ENCODE results near the gene RASL11A. TPM values are rescaled to one million over a fixed set of nuclear protein-coding genes. Genes with fewer than 3 reads are reported as not detected.
"Not testable (repeated sequence)": the region's sequence is repeated elsewhere in the genome, so short reads cannot be mapped to it uniquely, and the experiment has no call there.

Gene RASL11A
- total RNA-seq, 6 experiments from 2014 or later: 3.3 to 9.6 (median 7.3) TPM

DNA sequence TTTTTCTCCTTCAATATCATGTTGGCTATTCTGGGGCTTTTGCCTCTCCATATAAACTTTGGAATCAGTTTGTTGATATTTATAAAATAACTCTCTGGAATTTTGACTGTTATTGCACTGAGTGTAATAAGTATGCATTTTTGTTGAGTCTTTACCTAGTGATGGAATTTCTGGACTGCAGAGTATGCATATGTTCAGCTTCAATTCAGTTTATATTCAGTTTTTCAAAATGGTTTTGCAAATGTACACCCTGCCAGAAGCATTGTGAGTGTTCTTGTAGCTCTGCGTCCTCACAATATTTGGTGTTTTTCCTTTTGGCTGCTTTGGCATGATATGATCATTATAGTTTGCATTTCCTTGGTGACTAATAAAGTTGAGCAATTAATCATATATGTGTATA is 43.1 kb downstream of the RASL11A start:
- H3K27ac Mint-ChIP-seq: no peak overlapping the region

GRCh38 chr13:27319404-27319803 is 48.8 kb downstream of the RASL11A start:
- H3K27me3 Mint-ChIP-seq (ENCODE audit: insufficient read depth): peaks cover 22% of the 10 kb centered on the region
- H3K4me1 Mint-ChIP-seq (ENCODE audit: low read depth): no peaks in the 10 kb centered on the region
- no peaks in the 10 kb centered on the region for H3K36me3 Mint-ChIP-seq (ENCODE audit: low read depth)
- TF ChIP-seq CTCF (IDR thresholded peaks at IDR 0.05): no peak
- no peak for DNase-seq
- H3K4me3 Mint-ChIP-seq: no peak overlapping the region
- no peaks in the 10 kb centered on the region for H3K9me3 Mint-ChIP-seq
- H3K27ac Mint-ChIP-seq: no peak overlapping the region

More for the DNA sequence above, 43.1 kb downstream of the RASL11A start:
- no peak overlapping the region for H3K4me3 Mint-ChIP-seq
- DNase-seq: no peak
- no peaks in the 10 kb centered on the region for H3K9me3 Mint-ChIP-seq
- peaks cover 15% of the 10 kb centered on the region for H3K27me3 Mint-ChIP-seq (ENCODE audit: insufficient read depth)
- peaks cover 22% of the 10 kb centered on the region for H3K4me1 Mint-ChIP-seq (ENCODE audit: low read depth)
- no peak for TF ChIP-seq CTCF (IDR thresholded peaks at IDR 0.05)
- H3K36me3 Mint-ChIP-seq (ENCODE audit: low read depth): no peaks in the 10 kb centered on the region

DNA sequence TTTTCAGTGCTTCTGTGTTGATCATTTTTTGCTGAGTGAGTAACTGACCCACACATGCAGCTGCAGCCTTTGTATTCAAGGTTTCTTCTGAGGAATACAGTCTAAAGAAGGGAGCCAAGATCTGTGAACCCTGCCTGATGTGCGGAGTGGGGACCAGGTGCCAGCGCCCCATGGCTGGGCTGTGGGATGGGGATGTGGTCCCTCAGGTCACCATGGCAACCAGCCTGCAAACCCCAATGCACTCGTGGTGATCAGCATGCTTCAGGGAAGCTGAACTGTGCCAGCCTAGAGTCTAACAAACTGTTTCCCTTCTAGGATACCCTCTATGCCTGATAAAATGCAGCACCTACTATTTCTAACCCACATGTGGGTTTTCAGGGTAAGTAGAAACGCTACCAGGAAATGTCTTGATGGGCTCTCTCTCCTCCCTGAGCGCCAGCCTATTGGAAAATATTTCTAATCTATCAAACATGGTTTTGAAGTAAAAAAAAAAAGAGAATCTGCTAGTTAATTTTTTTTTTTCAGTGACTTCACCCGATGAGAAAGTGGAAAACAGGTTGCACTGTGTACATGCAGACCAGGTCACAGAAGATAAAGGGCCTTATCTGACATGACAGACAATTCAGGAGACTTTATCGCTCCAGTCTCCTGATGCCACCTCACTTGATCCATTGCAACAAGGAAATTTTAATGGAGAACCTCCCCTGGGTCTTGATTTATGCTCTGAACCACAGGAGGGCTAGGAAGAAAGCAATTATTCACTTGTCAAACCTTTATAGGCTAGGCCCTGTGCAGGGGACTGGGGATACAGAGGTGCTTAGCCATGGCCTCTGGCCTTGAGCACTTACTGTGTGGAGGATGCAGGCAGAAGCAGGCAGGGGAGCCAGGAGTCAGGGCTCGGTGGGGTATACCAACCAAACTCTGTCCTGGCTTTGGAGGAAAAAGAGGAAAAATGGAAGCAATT is 51.1 kb downstream of the RASL11A start:
- DNase-seq: no peak
- no peaks in the 10 kb centered on the region for H3K9me3 Mint-ChIP-seq
- H3K27ac Mint-ChIP-seq: no peak overlapping the region
- H3K27me3 Mint-ChIP-seq (ENCODE audit: insufficient read depth): peaks cover 19% of the 10 kb centered on the region
- no peaks in the 10 kb centered on the region for H3K4me1 Mint-ChIP-seq (ENCODE audit: low read depth)
- no peak for TF ChIP-seq CTCF (IDR thresholded peaks at IDR 0.05)
- H3K36me3 Mint-ChIP-seq (ENCODE audit: low read depth): no peaks in the 10 kb centered on the region
- H3K4me3 Mint-ChIP-seq: no peak overlapping the region

DNA sequence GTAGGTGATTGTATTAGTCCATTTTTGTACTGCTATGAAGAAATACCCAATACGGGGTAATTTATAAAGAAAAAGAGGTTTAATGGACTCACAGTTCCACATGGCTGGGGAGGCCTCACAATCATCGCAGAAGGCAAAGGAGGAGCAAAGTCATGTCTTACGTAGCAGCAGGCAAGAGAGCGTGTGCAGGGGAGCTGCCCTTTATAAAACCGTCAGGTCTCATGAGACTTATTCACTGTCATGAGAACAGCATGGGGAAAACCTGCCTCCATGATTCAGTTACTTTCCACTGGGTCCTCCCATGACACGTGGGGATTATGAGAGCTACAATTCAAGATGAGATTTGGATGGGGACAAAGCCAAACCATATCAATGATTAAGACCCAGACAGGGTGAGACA is 51.8 kb downstream of the RASL11A start:
- H3K36me3 Mint-ChIP-seq (ENCODE audit: low read depth); DNase-seq; H3K4me3 Mint-ChIP-seq; H3K27ac Mint-ChIP-seq; H3K9me3 Mint-ChIP-seq; H3K4me1 Mint-ChIP-seq (ENCODE audit: low read depth): not testable (repeated sequence)
- peaks cover 25% of the 10 kb centered on the region for H3K27me3 Mint-ChIP-seq (ENCODE audit: insufficient read depth)

Other genes with a start within 250 kb of the RASL11A start
- gene USP12, start 99.0 kb upstream of the RASL11A start, total RNA-seq (2021; fragmentation: NEBNext Ultra II Directional; extraction: Animal tissue kit (Norgen Biotek cat#: 25700)): 10 to 100 TPM; 20.0 to 25.2 (median 22.7) TPM
- 1,000 to 10,000 TPM in 1 of 6 experiments, 100 to 1,000 TPM in 5; 752 to 1,001 (median 859) TPM for gene RPL21, start 19.3 kb upstream of the RASL11A start, total RNA-seq (2021; fragmentation: NEBNext Ultra II Directional; extraction: Animal tissue kit (Norgen Biotek cat#: 25700))
- gene GTF3A, start 153.8 kb downstream of the RASL11A start, total RNA-seq (2021; fragmentation: NEBNext Ultra II Directional; extraction: Animal tissue kit (Norgen Biotek cat#: 25700)): 10 to 100 TPM; 70.8 to 81.2 (median 75.0) TPM
- 10 to 100 TPM; 26.4 to 39.4 (median 33.2) TPM for gene MTIF3, start 179.7 kb downstream of the RASL11A start, total RNA-seq (2021; fragmentation: NEBNext Ultra II Directional; extraction: Animal tissue kit (Norgen Biotek cat#: 25700))

Measured in HFFc6 (cell line).